ENCODE results near the gene BEX4.

DNA sequence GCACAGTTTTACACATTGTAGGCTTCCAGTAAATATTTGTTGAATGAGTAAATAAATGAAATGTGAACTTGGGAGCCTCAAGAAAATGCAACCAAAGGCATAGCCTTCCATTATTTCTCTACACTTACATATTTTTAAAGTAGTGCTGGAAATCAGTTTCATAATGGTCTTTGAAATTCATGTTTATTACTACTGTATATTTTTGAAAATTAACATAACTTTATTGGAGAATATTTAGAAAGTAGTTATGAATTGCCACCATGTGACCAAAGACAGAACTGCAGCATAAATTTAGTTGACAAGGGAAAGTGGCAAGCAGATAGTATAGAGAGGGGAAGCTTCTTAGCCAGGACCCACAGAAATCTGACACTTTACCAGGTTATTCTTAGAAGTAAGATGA is 33.6 kb downstream of the BEX4 start:
- TF ChIP-seq, protein P1, sequence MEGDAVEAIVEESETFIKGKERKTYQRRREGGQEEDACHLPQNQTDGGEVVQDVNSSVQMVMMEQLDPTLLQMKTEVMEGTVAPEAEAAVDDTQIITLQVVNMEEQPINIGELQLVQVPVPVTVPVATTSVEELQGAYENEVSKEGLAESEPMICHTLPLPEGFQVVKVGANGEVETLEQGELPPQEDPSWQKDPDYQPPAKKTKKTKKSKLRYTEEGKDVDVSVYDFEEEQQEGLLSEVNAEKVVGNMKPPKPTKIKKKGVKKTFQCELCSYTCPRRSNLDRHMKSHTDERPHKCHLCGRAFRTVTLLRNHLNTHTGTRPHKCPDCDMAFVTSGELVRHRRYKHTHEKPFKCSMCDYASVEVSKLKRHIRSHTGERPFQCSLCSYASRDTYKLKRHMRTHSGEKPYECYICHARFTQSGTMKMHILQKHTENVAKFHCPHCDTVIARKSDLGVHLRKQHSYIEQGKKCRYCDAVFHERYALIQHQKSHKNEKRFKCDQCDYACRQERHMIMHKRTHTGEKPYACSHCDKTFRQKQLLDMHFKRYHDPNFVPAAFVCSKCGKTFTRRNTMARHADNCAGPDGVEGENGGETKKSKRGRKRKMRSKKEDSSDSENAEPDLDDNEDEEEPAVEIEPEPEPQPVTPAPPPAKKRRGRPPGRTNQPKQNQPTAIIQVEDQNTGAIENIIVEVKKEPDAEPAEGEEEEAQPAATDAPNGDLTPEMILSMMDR (IDR thresholded peaks at IDR 0.05), result peak; percentile 32
- TF ChIP-seq EZH2 (IDR thresholded peaks at IDR 0.05), result no peak
- TF ChIP-seq EZH2phosphoT487 (IDR thresholded peaks at IDR 0.05), result no peak

Measured in neural progenitor cell (in vitro differentiated cells).